SK-N-SH treated with all-trans-retinoic acid at 6 μM for 48 hours (cell line): Measurements from ENCODE around the gene PTPMT1.

ENCODE experiments used
- ATAC-seq: fragments of 200-7000 bp; cut with Tn5 transposase; 3 replicates; pipeline ENCODE4 v1.9.1; 2020; ENCODE audit warnings: mild to moderate bottlenecking, moderate library complexity
- ARNTL ChIP-seq: fragments of 450-650 bp; formaldehyde crosslinking; IDR thresholded peaks from 2 replicates; pipeline ENCODE4 v1.5.0; 2020; ENCODE audit warnings: low read depth, mild to moderate bottlenecking, moderate library complexity, borderline replicate concordance
- BACH2 ChIP-seq: fragments of 250-450 bp; sonication (Bioruptor Pico); IDR thresholded peaks from 2 replicates; pipeline ENCODE4 v1.9.0; 2021; ENCODE audit warnings: mild to moderate bottlenecking, borderline replicate concordance
- CSDC2 ChIP-seq: fragments of 250-450 bp; sonication (Bioruptor Pico); IDR thresholded peaks from 2 replicates; pipeline ENCODE4 v1.5.0; 2020; ENCODE audit warnings: mild to moderate bottlenecking, moderate library complexity
- ESRRG ChIP-seq: fragments of 250-450 bp; sonication (Bioruptor Pico); IDR thresholded peaks from 2 replicates; pipeline ENCODE4 v1.6.1; 2021; ENCODE audit warnings: mild to moderate bottlenecking
- GLIS3 ChIP-seq: fragments of 250-450 bp; sonication (Bioruptor Pico); IDR thresholded peaks from 2 replicates; pipeline ENCODE4 v1.5.0; 2020; ENCODE audit warnings: mild to moderate bottlenecking, moderate library complexity
- ISL1 ChIP-seq: fragments of 250-450 bp; sonication (Bioruptor Pico); IDR thresholded peaks from 2 replicates; pipeline ENCODE4 v2.1.2; 2022; ENCODE audit warnings: mild to moderate bottlenecking, moderate library complexity
- OSR1 ChIP-seq: fragments of 250-450 bp; sonication (Bioruptor Pico); IDR thresholded peaks from 2 replicates; pipeline ENCODE4 v1.8.0; 2022; ENCODE audit warnings: moderate library complexity, mild to moderate bottlenecking, inconsistent platforms
- POU6F1 ChIP-seq: fragments of 250-450 bp; sonication (Bioruptor Pico); IDR thresholded peaks from 2 replicates; pipeline ENCODE4 v1.8.0; 2021; ENCODE audit warnings: low read depth, mild to moderate bottlenecking, moderate library complexity, borderline replicate concordance
- PPARA ChIP-seq: fragments of 250-450 bp; sonication (Bioruptor Pico); IDR thresholded peaks from 2 replicates; pipeline ENCODE4 v1.5.0; 2020; ENCODE audit warnings: mild to moderate bottlenecking, borderline replicate concordance
- SNAI2 ChIP-seq: fragments of 250-450 bp; sonication (Bioruptor Pico); IDR thresholded peaks from 2 replicates; pipeline ENCODE4 v1.5.0; 2020; ENCODE audit warnings: mild to moderate bottlenecking, moderate library complexity
- TCF4 ChIP-seq: fragments of 250-450 bp; sonication (Bioruptor Pico); IDR thresholded peaks from 2 replicates; pipeline ENCODE4 v1.8.0; 2021; ENCODE audit warnings: mild to moderate bottlenecking, moderate library complexity, borderline replicate concordance
- TOX ChIP-seq: fragments of 250-450 bp; sonication (Bioruptor Pico); IDR thresholded peaks from 2 replicates; pipeline ENCODE4 v1.8.0; 2021; ENCODE audit warnings: mild to moderate bottlenecking, moderate library complexity, borderline replicate concordance
- ZC3H10 ChIP-seq: fragments of 250-450 bp; sonication (Bioruptor Pico); IDR thresholded peaks from 2 replicates; pipeline ENCODE4 v1.5.1; 2021; ENCODE audit warnings: mild to moderate bottlenecking, moderate library complexity
- ZFP3 ChIP-seq: fragments of 250-450 bp; sonication (Bioruptor Pico); IDR thresholded peaks from 2 replicates; pipeline ENCODE4 v1.5.0; 2020; ENCODE audit warnings: mild to moderate bottlenecking, moderate library complexity
- ZFP30 ChIP-seq: fragments of 450-650 bp; formaldehyde crosslinking; IDR thresholded peaks from 2 replicates; pipeline ENCODE4 v1.5.0; 2022; ENCODE audit warnings: mild to moderate bottlenecking, moderate library complexity
- ZNF565 ChIP-seq: fragments of 450-650 bp; formaldehyde crosslinking; conservative IDR thresholded peaks from 2 replicates; pipeline ENCODE4 v1.5.0; 2020; ENCODE audit warnings: low read depth, mild to moderate bottlenecking, moderate library complexity
- ZNF70 ChIP-seq: fragments of 450-650 bp; formaldehyde crosslinking; IDR thresholded peaks from 2 replicates; pipeline ENCODE4 v1.5.0; 2020; ENCODE audit warnings: mild to moderate bottlenecking, moderate library complexity
- ZNF8 ChIP-seq: fragments of 450-650 bp; formaldehyde crosslinking; IDR thresholded peaks from 2 replicates; pipeline ENCODE4 v1.5.0; 2020; ENCODE audit warnings: mild to moderate bottlenecking, moderate library complexity
- TF ChIP-seq, protein P1 (sequence below): fragments of 250-450 bp; sonication (Bioruptor Pico); IDR thresholded peaks from 2 replicates; pipeline ENCODE4 v1.5.1; 2021; ENCODE audit warnings: mild to moderate bottlenecking, moderate library complexity
- TF ChIP-seq, protein P2 (sequence below): fragments of 250-450 bp; sonication (Bioruptor Pico); IDR thresholded peaks from 2 replicates; pipeline ENCODE4 v1.5.1; 2020; ENCODE audit warnings: low read depth, mild to moderate bottlenecking, moderate library complexity
- TF ChIP-seq, protein P3 (sequence below): fragments of 250-450 bp; sonication (Bioruptor Pico); IDR thresholded peaks from 2 replicates; pipeline ENCODE4 v1.8.0; 2020; ENCODE audit warnings: mild to moderate bottlenecking, moderate library complexity, borderline replicate concordance

The PTPMT1 gene

DNA sequence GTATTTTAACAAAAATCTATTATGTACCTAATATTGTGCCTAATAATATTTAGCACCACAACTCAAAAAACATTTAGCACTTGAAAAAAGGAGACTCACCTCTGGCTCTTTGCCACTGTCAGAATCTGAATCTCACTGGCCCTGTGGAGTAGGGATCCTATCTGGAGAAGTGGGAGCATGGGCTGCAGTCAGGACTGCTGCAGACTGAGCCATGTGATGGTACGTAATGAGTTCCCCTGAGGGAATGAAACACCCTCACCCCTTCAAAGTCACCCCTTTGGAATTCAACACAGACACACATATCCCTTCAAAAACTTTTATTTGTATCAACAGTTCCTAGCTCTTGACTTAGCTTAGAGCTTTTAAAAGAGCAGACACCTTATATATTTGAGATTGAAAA lies 6.5 kb downstream of the PTPMT1 start:
- ATAC-seq = peak; percentile 39; the same call in 2 of the 3 replicates
- TF ChIP-seq PPARA (no peak), TOX (CRISPR knock-in tag) (no peak), ISL1 (CRISPR knock-in tag) (no peak), CSDC2 (no peak), ZNF8 (CRISPR knock-in tag) (no peak), ZFP30 (CRISPR knock-in tag) (no peak), SNAI2 (no peak), OSR1 (CRISPR knock-in tag) (no peak), GLIS3 (CRISPR knock-in tag) (no peak), ARNTL (CRISPR knock-in tag) (no peak), TCF4 (CRISPR knock-in tag) (no peak), ZNF70 (CRISPR knock-in tag) (no peak), POU6F1 (CRISPR knock-in tag) (no peak), ZNF565 (CRISPR knock-in tag) (no peak)
- TF ChIP-seq, protein P1, sequence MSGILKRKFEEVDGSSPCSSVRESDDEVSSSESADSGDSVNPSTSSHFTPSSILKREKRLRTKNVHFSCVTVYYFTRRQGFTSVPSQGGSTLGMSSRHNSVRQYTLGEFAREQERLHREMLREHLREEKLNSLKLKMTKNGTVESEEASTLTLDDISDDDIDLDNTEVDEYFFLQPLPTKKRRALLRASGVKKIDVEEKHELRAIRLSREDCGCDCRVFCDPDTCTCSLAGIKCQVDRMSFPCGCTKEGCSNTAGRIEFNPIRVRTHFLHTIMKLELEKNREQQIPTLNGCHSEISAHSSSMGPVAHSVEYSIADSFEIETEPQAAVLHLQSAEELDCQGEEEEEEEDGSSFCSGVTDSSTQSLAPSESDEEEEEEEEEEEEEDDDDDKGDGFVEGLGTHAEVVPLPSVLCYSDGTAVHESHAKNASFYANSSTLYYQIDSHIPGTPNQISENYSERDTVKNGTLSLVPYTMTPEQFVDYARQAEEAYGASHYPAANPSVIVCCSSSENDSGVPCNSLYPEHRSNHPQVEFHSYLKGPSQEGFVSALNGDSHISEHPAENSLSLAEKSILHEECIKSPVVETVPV = no peak
- TF ChIP-seq, protein P2, sequence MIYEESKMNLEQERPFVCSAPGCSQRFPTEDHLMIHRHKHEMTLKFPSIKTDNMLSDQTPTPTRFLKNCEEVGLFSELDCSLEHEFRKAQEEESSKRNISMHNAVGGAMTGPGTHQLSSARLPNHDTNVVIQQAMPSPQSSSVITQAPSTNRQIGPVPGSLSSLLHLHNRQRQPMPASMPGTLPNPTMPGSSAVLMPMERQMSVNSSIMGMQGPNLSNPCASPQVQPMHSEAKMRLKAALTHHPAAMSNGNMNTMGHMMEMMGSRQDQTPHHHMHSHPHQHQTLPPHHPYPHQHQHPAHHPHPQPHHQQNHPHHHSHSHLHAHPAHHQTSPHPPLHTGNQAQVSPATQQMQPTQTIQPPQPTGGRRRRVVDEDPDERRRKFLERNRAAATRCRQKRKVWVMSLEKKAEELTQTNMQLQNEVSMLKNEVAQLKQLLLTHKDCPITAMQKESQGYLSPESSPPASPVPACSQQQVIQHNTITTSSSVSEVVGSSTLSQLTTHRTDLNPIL (CRISPR knock-in tag) = no peak
- TF ChIP-seq, protein P3, sequence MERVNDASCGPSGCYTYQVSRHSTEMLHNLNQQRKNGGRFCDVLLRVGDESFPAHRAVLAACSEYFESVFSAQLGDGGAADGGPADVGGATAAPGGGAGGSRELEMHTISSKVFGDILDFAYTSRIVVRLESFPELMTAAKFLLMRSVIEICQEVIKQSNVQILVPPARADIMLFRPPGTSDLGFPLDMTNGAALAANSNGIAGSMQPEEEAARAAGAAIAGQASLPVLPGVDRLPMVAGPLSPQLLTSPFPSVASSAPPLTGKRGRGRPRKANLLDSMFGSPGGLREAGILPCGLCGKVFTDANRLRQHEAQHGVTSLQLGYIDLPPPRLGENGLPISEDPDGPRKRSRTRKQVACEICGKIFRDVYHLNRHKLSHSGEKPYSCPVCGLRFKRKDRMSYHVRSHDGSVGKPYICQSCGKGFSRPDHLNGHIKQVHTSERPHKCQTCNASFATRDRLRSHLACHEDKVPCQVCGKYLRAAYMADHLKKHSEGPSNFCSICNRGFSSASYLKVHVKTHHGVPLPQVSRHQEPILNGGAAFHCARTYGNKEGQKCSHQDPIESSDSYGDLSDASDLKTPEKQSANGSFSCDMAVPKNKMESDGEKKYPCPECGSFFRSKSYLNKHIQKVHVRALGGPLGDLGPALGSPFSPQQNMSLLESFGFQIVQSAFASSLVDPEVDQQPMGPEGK (CRISPR knock-in tag) = no peak

DNA sequence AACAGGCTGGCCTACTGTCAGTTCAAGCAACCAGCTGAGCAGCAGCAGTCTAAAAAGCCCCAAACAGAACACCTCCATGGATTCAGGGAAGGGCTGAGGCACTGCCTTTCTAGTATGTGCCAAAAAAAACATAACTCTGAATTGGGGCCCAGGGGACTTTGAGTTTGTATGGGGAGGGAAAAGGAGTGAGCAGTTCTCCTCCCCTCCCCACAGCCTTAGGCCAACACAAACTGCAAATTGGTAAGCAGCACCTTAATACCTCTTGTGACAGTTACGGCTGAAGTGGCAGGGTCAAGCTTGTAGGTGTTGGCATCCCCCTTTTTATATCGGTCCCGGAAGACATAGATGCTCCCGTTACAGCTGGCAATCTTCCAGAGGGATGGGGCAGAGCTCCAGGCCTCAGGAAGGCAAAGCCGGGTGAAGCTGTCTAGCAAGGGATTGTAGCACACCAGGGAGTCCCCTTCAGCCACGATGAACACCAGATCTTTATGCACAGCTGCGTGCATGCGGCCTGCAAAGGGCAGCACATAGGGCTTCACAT lies 7.4 kb downstream of the PTPMT1 start:
- no peak for TF ChIP-seq ZFP30 (CRISPR knock-in tag)
- no peak for TF ChIP-seq POU6F1 (CRISPR knock-in tag)
- no peak for TF ChIP-seq ZNF70 (CRISPR knock-in tag)
- TF ChIP-seq, protein P1 = no peak
- TF ChIP-seq, protein P3 (CRISPR knock-in tag) = no peak
- TF ChIP-seq PPARA = no peak
- TF ChIP-seq ZC3H10 (CRISPR knock-in tag) = no peak
- ATAC-seq = no peak

DNA sequence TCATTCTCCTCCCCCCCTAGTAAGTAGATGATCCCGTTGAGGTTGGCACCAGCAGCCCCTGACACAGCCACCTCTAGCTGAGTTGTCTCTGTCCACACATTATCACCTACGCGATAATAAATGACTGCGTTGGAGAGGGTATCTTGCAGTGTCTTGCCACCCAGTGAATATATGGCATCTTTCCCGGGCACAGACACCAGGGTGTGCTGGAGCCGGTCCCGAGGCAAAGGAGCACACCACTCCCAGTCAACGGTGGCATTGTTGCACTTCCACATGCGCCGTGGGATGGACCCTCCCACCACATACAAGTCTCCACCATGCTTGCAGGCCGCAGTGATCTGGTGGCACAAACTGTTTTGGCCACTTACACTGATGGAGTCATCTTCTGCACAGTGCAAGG lies 7.9 kb downstream of the PTPMT1 start:
- no peak for ATAC-seq
- no peak for TF ChIP-seq BACH2 (CRISPR knock-in tag)
- no peak for TF ChIP-seq TOX (CRISPR knock-in tag)
- no peak for TF ChIP-seq ESRRG (CRISPR knock-in tag)
- no peak for TF ChIP-seq ZNF70 (CRISPR knock-in tag)
- TF ChIP-seq, protein P1 = no peak
- TF ChIP-seq CSDC2 = no peak
- TF ChIP-seq TCF4 (CRISPR knock-in tag) = no peak
- TF ChIP-seq POU6F1 (CRISPR knock-in tag) = no peak
- no peak for TF ChIP-seq ZNF8 (CRISPR knock-in tag)
- no peak for TF ChIP-seq ZFP3 (CRISPR knock-in tag)
- no peak for TF ChIP-seq PPARA
- TF ChIP-seq ZFP30 (CRISPR knock-in tag) = no peak
- no peak for TF ChIP-seq ISL1 (CRISPR knock-in tag)
